Activated T-helper 1 cell treated with Interleukin-2 at 50 U/mL for 16 hours (primary cell): Measurements from ENCODE around the gene CMTM7.
"Not testable (repeated sequence)": the region's sequence is repeated elsewhere in the genome, so short reads cannot be mapped to it uniquely, and the experiment has no call there.

Source experiments
- DNase-seq: peaks from one replicate; pipeline ENCODE4 v3.0.0-alpha.2; 2020; ENCODE audit warnings: low read depth

Gene CMTM7

DNA sequence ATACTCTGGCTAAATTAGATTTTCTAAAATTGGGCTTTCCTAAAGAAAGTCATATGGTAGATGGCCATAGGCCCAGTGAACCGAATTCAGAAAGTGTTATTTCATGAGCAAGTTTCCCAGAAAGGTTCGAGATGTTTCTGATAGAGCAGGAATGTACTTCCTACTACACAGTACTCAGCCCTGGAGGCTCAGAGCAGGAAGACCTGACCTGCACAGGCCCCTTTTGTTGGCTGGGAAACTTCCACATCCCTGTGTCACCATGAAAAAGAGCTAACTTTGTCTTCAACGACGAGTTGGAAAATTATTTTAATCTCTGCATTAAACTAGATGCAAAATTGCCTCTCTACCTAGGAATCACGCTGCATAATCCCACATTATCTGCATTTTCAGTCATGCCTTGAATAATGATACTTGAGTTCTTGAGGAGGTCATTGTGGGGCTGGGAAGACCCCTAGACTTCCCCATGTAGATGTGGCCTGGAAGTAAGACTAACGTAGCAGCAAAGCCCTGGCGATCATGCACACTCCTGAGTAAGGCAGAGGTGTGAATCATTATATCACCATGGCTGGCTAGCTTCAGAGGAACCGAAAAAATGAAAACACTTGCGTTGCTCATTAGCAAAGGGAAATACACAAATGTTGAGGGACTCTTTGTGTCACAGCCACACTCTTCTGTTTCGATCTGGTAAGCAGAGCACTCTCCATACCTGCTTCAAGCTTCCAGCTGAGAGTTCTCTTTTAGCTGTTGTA lies 47.1 kb downstream of the CMTM7 start:
- DNase-seq: no peak

GRCh38 chr3:32439421-32439820 lies 47.8 kb downstream of the CMTM7 start:
- not testable (repeated sequence) for DNase-seq

DNA sequence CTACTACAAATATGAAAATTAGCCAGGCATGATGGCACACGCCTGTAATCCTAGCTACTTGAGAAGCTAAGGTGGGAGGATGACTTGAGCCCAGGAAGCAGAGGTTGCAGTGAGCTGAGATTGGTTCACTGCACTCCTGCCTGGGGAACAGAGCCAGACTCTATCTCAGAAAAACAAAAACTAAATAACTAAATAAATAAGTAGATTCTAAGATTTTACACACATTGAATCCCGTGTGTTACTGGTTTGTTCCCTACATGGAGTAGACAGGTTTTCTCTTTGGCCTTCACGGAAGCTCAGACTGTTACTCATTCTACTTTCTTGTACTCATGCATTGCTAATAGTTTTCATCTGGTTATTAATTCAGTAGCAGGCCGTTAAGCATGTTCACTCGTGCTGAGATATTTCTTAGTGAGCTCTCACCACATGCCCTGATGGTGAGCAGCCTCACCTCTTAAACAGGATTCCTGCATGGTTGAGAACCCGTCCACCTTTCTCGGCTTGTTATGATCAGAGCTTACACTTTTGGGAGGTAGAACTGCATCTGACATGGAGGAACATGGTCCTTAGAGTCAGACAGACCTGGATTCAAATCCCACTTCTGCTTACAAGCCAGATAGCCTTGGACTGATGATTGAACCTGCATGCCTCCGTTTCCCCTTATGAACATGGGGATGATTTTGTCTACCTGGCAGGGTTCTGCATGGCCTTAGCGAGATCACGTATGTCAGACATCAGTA lies 49.1 kb downstream of the CMTM7 start:
- DNase-seq: no peak

DNA sequence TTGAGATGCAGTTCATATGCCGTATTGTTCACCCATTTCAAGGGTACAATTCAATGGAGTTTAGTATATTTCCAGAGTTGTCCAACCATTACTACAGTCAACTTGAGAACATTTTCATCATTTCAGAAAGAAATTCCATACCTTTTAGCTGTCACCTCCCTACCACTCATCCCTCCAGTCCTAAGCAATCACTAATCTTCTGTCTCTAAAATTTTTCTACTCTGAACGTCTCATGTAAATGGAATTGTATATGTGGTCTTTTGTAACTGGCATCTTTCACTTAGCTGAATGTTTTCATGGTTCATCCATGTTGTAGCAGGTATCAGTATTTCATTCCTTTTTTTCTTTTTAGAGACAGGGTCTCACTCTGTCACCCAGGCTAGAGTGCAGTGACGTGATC lies 51.1 kb downstream of the CMTM7 start:
- no peak for DNase-seq

DNA sequence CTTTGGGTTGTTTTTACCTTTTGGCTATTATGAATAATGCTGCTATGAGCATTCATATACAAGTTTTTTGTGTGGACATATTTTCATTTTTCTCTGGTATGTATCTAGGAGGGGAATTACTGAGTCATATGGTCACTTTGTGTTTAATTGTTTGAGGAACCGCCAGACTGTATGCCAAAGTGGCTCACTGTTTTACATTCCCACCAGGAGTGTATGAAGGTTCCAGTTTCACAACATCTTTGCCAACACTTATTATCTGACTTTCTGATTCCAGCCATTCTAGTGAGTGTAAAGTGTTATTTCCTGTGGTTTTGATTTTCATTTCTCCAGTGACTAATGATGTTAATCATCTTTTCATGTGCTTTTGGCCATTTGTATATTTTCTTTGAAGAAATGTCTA lies 51.8 kb downstream of the CMTM7 start:
- no peak for DNase-seq

DNA sequence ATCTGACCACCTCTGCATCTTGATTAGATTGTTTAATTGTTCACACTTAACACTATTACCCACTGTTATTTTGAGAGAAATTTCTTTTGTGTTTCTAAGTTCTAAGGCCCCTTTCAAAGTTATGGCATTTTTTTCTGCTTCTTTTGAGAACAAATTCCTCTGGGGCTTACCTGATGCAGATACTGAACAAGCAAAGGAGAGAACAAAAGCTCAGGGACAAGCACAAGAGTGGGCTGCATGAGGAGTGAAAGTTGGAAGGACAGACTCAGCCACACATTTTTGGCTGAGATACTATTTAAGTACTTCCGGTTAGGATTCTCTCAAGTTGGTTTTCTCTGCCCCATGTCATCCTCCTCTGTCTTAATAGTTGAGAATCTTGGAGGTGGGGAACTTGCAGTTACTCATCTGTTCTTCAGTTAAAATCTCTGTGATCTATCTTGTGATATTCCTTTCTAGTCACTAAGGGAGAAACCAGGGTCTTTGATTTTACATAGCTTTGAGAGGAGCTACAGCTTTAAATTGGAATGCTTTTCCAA lies 56.3 kb downstream of the CMTM7 start:
- no peak for DNase-seq

GRCh38 chr3:32448686-32449474 lies 57.2 kb downstream of the CMTM7 start:
- no peak for DNase-seq

DNA sequence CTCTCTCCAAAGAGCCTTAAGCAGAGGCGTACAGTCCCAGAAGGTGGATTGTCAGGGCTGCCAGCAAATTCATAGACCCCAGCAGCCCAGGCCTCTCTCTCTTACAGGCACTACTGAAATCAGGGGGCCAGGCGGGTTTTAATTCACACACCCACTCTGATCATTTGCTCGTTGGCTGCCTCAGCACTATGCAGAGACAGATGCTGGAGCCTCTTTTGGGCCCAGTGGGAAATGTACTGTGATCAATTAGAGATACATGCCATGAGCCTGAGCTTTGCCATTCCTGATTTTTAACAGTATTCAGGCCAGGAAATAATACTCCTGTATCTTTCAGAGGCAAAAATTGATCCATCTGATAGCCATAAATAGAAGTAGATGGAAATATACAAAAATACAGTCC lies 58.0 kb downstream of the CMTM7 start:
- no peak for DNase-seq

GRCh38 chr3:32450426-32450825 lies 58.8 kb downstream of the CMTM7 start:
- no peak for DNase-seq

- no peak for DNase-seq
Observed at GRCh38 chr3:32450992-32451659, 59.5 kb downstream of the CMTM7 start.

DNA sequence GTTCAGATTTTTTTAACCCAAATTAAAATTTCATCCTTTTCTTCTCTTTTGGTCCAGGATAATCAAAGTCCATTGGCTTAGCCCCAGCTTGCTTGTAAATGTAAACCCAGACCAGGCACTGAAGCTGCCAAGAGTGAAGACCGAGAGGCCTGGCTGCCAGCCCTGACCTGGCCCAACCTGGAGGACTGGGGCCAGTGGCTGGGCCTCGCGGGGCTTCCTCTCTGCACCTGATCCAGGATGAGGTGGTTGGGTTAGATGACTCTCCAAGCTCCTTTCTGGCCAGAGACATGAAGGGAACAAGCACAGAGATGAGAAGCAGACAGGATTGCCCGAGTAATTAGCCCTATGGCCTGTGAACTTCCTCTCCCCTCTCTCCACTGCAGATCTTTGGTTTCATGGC lies 60.4 kb downstream of the CMTM7 start:
- DNase-seq: no peak

DNA sequence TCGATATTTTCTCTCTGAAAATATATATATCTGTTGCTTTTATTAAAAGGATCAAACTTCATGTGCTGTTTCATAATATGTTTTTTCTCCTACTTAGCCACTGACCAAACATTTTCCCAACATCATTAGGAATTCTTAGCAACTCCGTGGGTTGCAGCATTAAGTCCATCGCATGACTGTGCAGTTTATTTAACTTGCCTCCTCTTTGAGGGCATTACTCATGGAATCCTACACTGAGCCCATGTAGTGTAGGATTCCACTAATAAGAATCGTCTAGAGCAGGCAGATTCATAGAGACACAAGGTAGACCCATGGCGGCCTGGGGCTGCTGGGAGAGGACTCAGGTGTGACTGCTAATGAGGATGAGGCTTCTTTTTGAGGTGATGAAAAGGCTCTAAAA lies 61.7 kb downstream of the CMTM7 start:
- no peak for DNase-seq

DNA sequence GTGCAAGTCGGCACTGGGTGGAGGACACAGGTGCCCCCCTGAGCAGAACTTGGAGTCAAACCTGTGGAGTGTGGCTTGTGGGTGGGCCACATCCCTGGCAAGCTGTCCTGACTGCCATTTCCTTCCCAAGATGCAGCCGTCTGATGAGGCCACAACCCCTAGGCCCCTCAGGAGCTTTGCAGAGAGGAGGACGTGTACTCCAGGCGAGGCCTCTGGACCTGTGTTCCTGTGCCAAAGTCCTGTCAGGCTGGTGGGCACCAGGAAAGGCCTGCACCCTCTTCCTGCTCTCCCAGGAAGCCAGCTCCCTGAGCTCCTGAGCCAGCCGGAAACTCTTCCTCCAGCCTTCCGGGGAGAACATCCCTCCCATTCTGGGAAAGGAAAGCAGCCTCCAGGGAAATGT lies 62.5 kb downstream of the CMTM7 start:
- DNase-seq: no peak

DNA sequence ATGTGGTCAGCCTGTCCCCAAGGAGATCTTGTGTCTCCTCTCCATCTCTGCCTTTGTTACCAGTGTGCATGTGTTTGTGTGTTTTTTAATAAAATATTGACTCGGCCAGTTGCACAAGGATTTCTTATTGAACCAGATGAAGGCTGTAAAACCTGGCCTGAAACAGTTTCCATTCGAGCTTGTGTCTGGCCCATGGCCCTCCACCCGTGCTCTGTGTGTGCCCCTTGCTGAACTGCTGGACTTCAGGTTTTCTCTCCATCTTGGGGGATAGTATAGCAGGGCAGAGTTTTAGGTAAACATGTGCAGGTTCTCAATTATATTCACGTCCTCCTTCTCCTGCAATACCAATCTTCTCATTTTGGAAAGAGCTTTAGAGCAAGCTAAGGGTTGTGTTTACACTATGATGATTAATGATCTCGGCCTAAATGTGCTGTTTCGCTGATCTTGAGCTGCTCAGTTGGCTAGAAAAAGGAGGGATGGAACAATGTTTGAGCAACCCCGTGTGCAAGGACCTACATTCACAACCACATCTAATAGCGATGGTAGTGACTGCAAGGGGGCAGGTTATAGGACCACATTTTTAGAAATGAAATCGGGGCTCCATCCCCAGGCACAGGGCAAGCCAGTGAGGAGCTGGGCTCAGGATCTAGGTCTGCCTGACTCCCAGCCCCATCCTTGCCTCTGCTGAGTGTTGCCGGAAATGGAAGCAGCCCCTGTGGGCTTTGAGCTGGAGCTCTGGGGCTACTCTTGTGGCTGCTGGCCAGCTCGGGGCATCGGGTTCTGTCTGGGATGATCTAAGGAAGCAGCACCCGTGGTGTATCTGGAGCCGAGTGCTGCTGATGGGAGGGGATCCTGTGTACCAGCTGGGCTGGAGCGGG lies 63.3 kb downstream of the CMTM7 start:
- DNase-seq: no peak

DNA sequence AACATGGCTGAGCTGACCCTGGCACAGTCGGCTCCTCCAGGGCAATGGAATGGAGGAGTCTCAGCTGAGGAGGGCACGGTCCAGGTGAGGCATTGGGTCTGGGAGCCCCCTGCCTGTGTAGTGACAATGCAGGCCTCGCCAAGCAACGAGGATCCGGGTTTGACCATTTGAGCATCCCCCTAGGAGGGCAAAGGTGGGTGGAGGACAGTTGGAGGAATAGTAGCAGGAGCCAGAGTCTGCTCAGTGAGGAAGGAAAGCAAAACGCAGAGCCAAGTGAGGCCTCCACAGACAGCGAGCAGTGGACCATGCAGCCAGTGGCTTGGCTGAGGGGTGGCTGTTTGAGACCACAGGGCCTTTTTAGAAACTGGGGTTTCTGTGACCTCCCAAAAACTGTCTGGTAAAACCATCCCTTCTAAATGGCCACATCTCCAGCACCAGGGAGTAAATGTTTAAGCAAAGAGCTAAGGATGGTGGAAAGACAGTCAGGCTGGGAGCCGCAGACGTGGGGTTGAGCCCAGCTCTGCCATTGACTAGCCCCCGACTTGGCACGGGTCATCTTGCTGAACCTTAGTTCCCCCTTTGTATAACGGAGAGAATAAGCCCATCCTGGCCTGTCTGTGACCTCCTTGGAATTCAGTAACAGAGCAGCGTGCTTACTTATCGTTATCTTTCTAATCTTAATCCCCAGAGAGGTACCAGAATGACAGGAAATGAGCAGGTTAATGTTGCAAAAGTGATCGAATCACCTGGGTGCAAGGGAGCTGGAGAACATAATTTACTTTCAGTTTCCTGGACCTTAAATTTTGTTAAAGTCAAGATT lies 64.2 kb downstream of the CMTM7 start:
- DNase-seq: no peak

GRCh38 chr3:32456429-32457130 lies 64.9 kb downstream of the CMTM7 start:
- DNase-seq: no peak

GRCh38 chr3:32457971-32458471 lies 66.4 kb downstream of the CMTM7 start:
- peak; percentile 47 for DNase-seq

DNA sequence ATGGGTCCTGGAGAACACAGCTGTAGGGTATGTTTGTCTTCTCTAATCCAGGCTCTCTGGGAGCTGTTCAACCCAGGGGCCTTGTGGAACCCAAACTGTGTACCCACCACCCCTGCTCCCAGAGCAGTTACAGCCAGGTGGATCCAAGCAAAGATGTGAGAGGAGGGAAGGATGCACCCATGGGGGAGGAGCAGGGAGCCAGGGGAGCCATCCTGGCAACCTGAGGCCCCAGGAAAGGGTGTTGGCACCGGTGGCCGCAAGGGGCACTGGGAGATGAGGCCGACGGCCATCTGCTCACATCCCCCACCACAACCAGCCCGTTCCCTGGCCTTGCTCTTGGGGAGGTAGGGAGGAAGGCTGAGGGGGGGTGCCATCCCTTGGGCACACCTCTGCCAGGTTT lies 67.8 kb downstream of the CMTM7 start:
- DNase-seq: no peak

GRCh38 chr3:32460031-32460749 lies 68.5 kb downstream of the CMTM7 start:
- DNase-seq: peak; percentile 59
